ENCODE results near the gene SORBS1.

SORBS1 gene

DNA sequence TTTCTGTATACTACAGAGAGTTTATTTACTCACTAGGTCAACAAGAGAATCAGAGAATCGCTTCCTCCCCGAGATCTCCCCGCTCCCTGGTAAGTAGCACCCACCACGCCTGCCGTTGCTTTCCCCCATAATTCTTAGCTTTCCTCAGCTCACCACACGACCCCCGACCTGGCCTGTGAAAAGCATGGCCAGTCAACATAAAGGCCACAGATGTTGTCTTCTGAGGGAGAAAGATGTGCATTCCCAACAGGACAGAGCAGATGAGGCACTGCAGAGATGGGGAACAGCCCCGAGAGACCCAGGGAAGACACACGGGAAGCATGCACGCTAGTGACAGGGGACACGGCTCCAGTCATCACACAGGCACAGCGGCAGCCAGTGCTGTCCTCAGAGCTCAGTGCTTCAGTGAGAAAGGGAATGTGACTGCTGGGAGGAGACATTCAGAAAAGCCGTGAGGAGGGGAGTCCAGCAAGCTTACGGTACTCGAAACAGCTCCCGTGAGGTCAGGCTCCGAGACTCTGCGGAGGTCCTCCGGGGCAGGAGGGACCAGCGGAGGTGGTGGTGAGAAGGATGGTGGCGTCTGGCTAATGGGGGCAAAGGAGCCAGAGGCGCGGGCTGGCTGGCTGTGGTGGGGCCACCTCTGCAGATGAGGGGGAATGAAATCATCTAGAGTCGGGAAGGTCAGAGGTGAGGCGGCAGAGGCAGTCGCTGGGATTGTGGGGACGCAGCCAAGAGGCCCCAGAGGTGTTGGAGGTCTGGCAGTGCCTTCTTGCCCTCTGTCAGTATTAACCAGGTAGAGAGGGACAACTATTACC is 146.9 kb downstream of the SORBS1 start:
- DNase-seq (ENCODE audit: low read depth in 2 of 2): no peak

DNA sequence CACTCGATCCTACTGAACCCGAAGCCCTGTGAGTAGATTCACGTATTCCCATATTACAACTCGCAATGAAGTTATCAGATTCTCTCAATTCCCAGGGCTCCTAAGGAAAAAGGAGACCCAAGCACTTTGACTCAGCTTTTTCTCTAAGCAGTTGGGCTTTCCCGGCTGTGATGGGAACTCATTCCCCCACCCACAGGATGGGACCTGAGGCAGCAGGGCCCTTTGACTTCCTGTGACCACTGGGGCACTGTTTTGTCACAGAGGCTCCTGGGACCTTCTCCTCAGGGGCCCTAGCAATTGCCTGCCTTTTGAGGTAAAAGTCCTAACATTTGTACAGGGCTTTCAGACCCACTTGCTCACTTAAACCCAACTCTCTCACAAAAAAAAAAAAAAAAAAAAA is 147.6 kb downstream of the SORBS1 start:
- DNase-seq (ENCODE audit: low read depth in 2 of 2): no peak

DNA sequence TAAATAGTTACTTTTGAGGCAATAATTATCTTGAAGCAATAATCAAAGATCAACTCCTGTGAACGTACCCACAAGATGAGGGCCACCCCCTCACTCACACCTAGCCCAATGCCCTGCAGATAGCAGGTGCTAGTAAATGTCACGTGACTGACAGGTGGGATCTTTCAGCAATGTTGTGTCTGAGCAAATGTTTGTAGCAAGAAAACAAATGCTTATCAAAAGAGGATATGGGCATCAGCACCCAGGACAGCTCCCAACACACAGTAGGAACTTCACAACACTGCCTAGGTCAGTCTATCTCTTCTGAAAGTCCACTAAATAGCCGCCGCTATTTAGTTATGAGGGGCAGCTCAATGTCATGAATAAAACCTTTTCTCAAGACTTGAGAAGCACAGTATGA is 149.5 kb downstream of the SORBS1 start:
- DNase-seq (ENCODE audit: low read depth in 2 of 2): no peak

DNA sequence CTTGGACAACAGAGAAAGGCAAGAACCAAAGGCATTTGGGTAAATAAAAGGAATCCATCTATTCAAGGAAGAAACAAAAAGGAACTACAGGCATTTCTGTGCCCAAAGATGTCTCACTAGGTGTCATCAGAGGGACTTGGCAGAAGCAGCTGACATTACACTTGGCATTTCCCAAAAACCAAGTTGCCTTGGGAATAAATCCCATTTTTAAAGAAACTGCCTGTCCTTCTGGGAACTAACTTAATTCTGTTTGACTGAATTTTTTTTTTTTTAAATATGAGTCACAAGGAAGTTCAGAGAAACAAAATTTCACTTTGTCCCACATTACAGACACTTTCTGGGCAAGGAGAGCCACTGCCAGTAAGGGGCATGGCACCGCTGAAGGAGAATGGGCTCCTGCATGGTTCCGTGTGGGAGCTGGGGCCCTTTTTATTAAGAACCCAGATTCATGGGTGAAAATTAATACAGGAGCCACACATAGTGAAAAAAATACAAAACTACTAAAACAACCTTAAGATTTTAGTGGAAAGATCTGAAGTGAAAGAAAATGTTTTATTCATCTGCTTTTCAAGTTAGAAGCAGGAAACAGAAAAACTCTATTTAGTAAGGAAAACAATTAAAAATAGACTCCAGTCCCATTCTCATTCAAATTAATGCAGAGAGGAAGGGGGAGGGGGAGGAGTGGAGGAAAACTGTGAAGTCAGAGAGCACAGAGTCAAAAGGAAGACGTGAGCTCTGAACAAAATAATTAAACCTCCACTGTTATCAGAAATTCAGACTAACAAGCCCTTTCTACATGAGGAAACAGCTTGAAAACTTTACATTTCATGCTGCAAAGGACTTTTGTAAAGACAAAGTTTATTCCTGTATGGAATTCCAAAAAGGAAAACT is 151.9 kb downstream of the SORBS1 start:
- DNase-seq (ENCODE audit: low read depth in 2 of 2): no peak

DNA sequence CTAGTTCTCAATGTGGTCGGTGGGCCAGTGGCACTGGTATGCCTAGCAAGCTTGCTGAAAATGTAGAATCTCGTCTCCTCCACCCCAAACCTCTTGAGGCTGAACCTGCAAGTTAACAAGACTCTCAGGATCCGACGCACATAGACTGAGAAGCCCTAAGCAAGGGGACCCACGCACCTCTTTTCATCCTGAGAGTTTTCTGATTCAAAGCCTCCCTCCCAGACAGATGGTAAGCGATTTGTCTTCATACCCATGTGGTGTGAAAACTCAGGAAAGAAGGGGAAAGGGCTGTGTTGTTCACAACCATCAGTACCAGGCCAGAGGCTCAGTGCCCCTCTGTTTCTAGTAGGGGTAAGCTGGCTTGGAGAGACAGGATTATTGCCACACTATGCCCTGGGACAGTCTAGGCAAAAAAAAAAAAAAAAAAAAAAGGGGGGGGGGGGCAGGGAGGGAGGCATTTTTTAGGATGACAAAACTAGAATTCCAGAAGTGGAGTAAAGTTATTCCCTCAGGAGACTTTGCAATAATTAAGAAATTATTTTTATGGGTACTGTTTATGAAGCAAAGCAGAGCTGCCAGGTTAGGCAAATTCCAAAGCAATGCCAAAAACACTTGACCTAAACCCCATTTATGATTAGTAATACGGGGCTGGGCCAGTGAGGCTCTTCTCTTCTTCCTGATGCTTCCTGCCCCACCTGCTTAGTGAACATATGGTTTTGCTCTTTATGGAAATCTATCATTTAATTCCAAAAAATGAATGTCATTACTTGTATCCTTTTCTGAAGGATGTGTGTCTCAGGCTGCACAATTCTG is 152.8 kb downstream of the SORBS1 start:
- no peak for DNase-seq (ENCODE audit: low read depth in 2 of 2)

DNA sequence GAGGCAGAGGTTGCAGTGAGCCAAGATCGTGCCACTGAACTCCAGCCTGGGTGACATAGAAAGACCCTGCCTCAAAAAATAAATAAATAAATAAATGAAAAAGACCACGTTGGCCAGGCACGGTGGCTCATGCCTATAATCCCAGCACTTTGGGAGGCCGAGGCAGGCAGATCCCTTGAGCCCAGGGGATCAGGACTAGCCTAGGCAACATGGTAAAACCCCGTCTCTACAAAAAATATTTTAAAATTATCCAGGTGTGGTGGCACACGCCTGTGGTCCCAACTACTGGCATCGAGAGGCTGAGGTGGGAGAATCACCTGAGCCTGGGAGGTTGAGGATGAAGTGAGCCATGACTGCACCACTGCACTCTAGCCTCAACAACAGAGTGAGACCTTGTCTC is 153.6 kb downstream of the SORBS1 start:
- DNase-seq (ENCODE audit: low read depth in 2 of 2): no peak

DNA sequence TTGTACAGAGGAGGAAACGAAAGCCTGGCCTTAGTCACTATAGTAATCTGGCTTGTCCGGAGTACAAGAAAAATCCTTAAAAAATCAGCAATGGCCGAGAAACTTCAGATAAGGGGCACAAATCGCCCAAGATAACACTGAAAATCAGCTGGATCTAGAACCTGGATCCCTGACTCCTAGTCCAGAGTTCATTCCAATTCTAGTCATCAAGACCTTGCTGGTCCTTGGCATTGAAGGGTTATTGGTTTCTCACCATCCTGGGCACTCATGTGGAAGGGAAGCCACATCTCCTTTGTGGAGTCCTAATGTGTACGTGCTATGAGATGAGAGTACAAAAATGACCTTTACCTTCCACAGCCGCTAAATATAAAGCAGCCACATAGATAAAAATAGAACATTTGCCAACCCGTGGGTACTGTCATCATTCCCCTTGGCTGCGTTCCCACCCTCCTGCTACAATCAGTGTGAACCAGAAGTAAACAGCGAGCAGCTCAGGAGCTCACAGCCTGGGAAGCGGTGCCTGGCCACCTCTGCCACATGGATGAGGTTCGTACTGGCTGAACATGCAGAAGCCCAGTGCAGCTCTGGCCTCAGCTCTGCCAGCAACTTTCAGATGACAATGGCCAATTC is 154.4 kb downstream of the SORBS1 start:
- no peak for DNase-seq (ENCODE audit: low read depth in 2 of 2)

DNA sequence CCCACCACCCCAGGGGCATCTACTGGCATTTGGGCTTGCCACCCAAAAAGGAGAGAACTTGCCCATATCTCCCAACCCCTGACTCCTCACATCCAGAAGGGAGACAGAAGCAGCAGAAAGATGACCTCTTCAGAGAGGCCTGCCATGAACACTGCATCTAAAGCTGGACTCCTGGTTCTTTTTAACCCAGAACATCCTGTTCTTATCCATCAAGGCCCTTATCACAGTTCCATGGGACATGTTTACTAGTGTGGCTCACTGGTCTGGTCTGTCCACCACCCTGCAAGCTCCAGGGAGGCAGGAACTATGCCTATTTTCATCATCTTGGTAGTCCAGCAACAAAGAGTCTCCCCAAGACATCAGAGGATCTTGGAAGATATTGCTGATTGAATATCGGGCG is 155.5 kb downstream of the SORBS1 start:
- DNase-seq (ENCODE audit: low read depth in 2 of 2): no peak

DNA sequence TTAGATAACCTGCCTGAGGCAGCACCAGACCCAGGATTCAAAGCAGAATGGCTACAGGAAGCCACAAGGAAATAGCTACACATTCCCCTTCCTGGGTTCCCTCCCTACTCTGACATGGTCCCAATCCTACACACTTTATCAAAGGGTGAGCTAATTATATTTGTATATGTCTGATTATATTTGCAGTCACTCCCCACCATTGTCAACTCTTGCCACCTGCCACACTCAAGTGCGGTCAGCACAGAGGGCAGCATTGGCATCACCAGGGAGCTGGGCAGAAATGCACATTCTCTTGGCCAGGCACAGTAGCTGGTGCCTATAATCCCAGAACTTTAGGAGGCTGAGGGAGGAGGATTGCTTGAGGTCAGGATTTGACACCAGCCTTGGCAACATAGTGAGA is 156.3 kb downstream of the SORBS1 start:
- DNase-seq (ENCODE audit: low read depth in 2 of 2): no peak

DNA sequence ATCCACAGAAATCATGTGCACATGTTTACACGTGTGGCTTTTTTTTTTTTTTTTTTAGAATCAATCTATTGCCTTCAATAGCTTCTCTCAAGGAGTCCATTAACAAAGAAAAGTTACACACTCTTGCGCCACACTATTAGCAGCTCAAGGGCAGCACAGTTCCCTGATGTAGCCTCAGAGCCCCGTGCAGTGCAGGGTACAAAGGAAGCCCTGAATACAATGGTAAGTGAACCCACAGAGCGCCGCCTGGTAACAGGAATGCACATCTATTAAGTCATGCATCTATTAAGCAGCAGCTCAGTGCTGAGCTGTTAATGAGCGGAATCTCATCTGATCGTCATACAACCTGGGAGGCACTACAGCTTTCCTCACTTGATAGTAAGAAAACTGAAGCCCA is 156.7 kb downstream of the SORBS1 start:
- DNase-seq (ENCODE audit: low read depth in 2 of 2): no peak

DNA sequence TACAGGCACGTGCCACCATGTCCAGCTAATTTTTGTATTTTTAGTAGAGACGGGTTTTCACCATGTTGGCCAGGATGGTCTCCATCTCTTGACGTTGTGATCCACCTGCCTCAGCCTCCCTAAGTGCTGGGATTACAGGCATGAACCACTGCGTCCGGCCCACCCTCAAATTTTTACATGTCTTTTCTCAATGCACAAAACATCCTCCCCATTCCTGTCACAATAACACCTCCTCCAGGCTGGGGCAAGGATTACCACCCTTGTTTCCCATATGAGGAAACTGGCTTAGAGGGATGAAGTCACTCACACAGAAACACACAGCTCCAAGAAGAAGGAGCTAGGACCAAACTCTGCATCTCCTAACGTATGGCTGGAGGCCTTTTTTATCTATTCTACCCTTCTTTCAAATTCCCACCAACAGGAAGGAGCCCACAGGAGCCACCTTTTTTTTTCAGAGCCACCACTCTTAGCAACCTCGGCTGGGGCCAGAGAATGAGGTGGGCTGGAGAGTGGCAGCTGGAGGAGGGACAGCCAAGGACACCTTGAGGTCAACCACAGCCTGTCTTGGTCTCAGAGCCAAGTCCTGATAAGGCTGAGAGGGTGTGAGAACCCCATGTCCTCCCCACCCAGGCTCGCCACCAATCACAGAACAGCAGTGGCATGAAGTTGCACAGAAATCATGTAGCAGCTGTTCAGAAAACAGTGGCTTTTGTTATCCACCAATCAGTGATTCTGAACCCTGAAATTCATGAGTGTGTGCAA is 157.3 kb downstream of the SORBS1 start:
- no peak for DNase-seq (ENCODE audit: low read depth in 2 of 2)

DNA sequence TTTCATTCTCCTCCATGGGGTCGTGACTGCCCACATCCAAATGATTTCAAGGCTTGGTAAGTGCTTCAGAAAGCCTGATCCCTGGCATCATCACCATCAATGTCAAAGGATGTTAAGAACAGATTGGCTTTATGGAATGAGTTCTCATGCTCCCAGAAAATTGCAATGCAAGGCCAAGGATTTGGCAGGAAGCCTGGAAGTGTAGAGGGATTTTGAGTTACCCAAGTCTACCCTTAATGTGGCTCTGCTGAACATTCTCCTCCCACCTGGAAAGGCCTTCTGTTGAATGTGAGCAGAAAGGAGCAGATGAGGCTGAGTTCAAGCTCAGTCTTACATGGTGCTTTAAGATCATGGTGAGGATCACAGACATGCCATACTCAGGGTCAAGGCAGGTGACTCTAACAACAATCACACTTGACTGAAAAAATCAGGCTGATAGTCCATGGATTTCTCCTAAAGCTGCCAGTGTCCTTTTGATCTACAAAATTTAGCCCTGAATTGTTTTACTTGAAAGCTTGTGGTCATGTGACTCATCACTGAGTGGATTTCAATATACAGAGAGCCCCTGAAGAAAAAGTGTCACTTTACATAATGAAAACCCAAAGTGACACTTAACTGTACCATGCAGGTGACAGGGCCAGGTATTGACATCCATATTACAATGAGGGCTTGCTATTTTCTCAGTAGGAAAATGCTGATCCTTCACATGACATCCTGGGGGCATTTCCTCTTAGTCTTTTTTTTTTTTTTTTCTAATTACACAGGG is 159.3 kb downstream of the SORBS1 start:
- no peak for DNase-seq (ENCODE audit: low read depth in 2 of 2)

DNA sequence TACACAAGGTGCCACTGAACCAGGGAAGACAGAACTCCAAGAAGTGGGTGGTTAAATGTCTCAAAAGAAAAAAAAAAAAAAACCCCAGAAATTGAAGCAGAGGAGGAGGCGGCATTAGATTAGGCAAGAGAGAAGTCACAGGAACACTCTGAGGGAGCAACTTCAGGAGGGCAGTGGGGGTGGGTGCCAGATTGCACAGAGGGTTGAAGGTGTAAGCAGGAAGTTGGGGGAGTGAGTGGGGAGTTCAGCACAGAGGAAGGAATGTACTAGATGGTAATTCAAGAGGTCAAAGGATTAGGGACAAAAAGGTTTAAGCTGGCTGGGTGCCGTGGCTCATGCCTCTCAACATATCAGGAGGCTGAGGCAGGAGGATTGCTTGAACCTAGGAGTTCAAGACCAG is 160.4 kb downstream of the SORBS1 start:
- no peak for DNase-seq (ENCODE audit: low read depth in 2 of 2)

DNA sequence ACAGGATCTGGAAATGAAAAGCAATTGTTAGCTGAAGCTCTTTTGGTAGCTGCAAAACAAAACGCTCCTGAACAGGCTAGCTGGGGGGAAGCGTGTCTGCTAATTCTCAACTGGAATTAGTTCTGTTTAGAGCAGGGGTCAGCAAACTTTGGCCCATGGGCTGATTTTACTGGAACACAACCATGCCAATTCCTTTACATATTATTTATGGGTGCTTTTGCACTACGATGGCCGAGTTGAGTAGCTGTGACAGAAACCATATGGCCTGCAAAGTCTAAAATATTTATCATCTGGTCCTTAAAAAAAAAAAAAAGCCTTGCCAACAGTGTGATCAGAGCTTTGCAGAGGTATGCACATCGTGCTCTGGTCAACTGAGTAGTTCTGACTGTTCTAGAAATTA is 162.0 kb downstream of the SORBS1 start:
- no peak for DNase-seq (ENCODE audit: low read depth in 2 of 2)

DNA sequence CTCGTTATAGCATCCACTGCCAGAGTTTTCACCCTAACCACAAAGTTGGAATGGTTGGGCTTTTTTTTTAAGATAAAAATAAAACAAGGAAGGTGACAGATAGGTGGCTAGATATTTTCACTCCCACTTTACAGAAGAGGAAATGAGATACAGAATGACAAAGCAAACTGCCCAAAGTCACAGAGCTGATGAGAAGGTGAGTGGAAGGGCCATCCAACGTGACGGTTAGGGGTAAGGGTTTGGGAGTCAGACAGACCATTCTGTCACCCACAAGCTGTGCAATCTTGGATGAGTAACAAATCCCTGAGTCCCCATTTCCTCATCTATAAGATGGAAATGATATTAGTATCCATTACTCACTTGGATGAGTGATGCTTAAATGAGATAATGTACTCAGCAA is 163.4 kb downstream of the SORBS1 start:
- no peak for DNase-seq (ENCODE audit: low read depth in 2 of 2)

DNA sequence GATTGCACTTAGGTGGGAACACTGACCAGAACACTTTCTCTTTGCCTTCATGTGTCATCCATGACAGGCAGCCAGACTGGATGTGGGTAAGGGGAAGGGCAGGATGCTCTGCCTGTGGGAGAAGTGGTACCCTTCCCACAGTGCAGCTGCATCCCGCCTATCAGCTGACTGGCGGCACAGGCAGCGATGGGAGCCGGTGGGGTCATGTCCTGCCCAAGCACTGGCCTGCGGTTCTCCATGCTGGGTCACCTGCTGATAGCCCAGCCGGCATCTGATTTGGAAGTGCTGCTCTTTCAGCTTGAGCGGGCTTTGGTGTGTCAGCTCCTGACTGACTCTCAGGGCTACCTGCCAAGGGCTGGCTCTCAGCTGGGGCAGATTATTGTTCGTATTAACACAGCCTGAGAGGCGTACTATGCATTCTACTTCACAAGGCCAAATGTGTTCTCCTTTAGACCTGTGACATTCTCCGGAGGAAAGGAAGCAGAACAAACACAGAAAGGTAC is 165.2 kb downstream of the SORBS1 start:
- DNase-seq (ENCODE audit: low read depth in 2 of 2): no peak

DNA sequence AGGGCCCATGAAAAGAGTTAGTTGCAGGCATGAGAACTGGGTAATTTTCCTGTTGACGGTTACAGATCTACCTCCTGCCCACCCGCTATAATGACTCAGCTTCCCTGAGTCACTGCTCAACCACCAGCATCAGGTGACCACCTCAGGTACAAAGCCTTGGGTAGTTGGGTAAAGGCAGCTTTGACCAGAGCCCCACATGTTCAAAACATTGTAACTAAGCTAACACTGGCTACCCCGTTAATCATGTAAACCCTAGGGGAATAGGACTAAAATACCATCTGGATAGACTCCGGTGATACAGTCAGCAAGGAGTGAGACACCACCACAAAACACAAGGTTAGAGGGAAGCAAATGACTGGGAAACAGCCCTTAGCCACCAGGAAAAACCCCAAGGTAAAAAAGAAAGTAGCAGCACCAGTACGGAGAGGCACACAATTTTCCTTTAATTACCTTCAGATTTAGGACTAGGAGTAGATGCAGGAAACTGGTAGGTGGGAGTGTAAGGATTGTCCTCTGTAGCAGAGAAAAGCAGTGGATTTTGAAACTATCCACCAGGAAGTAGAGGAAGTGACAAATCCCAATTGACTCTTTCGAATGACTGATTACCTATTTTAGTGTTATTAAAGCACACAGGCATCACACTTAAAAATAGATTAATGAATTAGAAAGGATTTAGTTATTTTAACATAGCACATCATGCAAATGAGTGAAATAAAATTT is 166.8 kb downstream of the SORBS1 start:
- DNase-seq (ENCODE audit: low read depth in 2 of 2): no peak

DNA sequence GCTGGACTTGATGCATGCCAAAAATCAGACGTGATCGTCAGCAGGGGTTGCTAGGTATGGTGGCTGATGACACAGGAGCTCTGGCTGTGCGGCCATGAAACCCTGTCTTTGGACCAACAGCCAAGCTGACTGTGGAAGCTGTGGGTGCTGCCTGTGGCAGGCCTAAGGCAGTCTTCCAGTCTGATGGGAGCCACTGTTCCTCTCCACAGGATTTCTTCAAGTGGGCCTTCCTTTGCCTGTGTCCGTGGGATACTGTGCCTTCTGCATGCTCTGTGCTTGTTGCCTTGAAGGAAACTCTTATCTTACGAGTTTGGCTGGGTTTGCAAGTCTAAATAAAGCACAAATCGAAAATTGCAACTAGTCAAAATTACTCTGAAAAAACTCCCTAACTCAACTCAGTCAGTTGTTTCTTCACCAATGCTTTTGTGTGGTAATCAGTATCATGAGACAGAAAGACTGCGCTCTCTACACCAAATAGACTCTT is 168.4 kb downstream of the SORBS1 start:
- no peak for DNase-seq (ENCODE audit: low read depth in 2 of 2)

DNA sequence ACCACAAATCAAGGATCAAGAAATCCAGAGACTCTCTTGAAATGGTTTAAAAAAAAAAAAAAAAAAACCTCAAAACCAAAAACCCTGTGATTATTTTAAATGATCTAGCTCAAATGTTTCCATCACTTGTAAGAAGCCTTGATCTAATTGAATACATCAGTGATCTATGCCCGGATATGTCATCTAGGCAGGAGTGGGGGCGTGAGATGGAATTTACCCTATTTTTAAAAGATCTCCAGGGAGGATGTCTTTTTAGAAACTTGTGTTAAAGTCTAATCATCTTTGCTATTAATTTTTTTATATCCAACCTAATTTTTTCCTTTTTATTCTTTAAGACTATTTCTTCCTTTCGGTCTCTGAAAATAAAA is 169.0 kb downstream of the SORBS1 start:
- DNase-seq (ENCODE audit: low read depth in 2 of 2): no peak

All from stimulated activated CD4-positive, alpha-beta T cell treated with anti-CD3 and anti-CD28 coated beads, Interleukin-1b, Interleukin-23, amount 100 ng/mL, for 4 hours (primary cell).